ENCODE results near the gene ARF3. TPM values are rescaled to one million over a fixed set of nuclear protein-coding genes. Genes with fewer than 3 reads are reported as not detected.

Gene ARF3
- total and polyA plus RNA-seq, 2 of the 13 experiments (the other 11 are each of a cell fraction or from before 2014, with no cell fraction given): 53.8 to 57.9 TPM

- no peak overlapping the region for H3K9ac ChIP-seq (ENCODE audit: insufficient read depth, low read depth, low read length)
- ATAC-seq: no peak
- ChIA-PET CTCF (ENCODE audit: low intra/inter-chr PET ratio, low total read pairs) (interaction anchor here (1.4 kb wide), 1 partner anchor 11 kb away, joined by 3 read pairs; no protein-coding TSS in a partner anchor), POLR2A (interaction anchor here (1.3 kb wide), 1 partner anchor 10 kb away, joined by 4 read pairs; the partner anchor contains the start of gene ARF3)
- no TSS peak for BruUV-seq (replicated peaks)
- intact Hi-C loops (cut with micrococcal nuclease; ENCODE audit: unreplicated experiment) (no loop called here), in situ Hi-C loops (cut with HindIII; ENCODE audit: extremely low pct_ligation_motif_present, low pct_unique_long_range_greater_than_20kb) (no loop called here)
- DNase-seq (ENCODE audit: low spot score): no peak
- no peak overlapping the region for H2AFZ ChIP-seq (ENCODE audit: low read length)
- H3K36me3 ChIP-seq (replicated peaks in 1 of 2; ENCODE audit: control insufficient read depth in 1 of 2, insufficient read depth in 2 of 2, low read length in 2 of 2): peaks cover 0 to 14% of the 10 kb centered on the region in 2 experiments; a peak in 2 of 5 replicates
- peak; percentile 36; the same call in 1 of the 2 replicates for TF ChIP-seq ATF3 (CRISPR knock-in tag; IDR thresholded peaks at IDR 0.05)
- TF ChIP-seq ZNF441 (CRISPR knock-in tag; IDR thresholded peaks at IDR 0.05; ENCODE audit: borderline replicate concordance): no peak
- TF ChIP-seq ATF4 (CRISPR knock-in tag; IDR thresholded peaks at IDR 0.05): peak in 1 of 2 experiments; percentile 46; a peak in 1 of 4 replicates
- no peak for TF ChIP-seq NFIB (CRISPR knock-in tag; IDR thresholded peaks at IDR 0.05; ENCODE audit: borderline replicate concordance)
- TF ChIP-seq, protein P1, sequence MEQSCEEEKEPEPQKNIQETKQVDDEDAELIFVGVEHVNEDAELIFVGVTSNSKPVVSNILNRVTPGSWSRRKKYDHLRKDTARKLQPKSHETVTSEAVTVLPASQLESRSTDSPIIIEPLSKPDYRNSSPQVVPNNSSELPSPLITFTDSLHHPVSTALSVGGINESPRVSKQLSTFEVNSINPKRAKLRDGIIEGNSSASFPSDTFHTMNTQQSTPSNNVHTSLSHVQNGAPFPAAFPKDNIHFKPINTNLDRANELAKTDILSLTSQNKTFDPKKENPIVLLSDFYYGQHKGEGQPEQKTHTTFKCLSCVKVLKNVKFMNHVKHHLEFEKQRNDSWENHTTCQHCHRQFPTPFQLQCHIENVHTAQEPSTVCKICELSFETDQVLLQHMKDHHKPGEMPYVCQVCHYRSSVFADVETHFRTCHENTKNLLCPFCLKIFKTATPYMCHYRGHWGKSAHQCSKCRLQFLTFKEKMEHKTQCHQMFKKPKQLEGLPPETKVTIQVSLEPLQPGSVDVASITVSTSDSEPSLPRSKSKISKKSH (CRISPR knock-in tag; IDR thresholded peaks at IDR 0.05; ENCODE audit: borderline replicate concordance): no peak
- TF ChIP-seq CEBPG (CRISPR knock-in tag; IDR thresholded peaks at IDR 0.05): 0 out of 2 replicates have a peak, but pooled peaks have one; percentile 25
- no peak for TF ChIP-seq ZNF224 (CRISPR knock-in tag; IDR thresholded peaks at IDR 0.05)
- no peak for TF ChIP-seq NR2F6 (IDR thresholded peaks at IDR 0.05)
- 0 out of 2 replicates have a peak, but pooled peaks have one; percentile 16 for TF ChIP-seq NR2F6 (CRISPR knock-in tag; IDR thresholded peaks at IDR 0.05)
- TF ChIP-seq ZNF362 (CRISPR knock-in tag; IDR thresholded peaks at IDR 0.05; ENCODE audit: borderline replicate concordance): peak; percentile 26; the same call in 1 of the 2 replicates
- TF ChIP-seq, protein P2, sequence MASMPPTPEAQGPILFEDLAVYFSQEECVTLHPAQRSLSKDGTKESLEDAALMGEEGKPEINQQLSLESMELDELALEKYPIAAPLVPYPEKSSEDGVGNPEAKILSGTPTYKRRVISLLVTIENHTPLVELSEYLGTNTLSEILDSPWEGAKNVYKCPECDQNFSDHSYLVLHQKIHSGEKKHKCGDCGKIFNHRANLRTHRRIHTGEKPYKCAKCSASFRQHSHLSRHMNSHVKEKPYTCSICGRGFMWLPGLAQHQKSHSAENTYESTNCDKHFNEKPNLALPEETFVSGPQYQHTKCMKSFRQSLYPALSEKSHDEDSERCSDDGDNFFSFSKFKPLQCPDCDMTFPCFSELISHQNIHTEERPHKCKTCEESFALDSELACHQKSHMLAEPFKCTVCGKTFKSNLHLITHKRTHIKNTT (CRISPR knock-in tag; IDR thresholded peaks at IDR 0.05): no peak
- no peak for TF ChIP-seq ZNF549 (CRISPR knock-in tag; IDR thresholded peaks at IDR 0.05)
- no peak for TF ChIP-seq RFX3 (CRISPR knock-in tag; IDR thresholded peaks at IDR 0.05)
- TF ChIP-seq JUND (CRISPR knock-in tag; IDR thresholded peaks at IDR 0.05): no peak
- no peak for TF ChIP-seq ZNF235 (CRISPR knock-in tag; IDR thresholded peaks at IDR 0.05; ENCODE audit: borderline replicate concordance)
- no peak for TF ChIP-seq CBX1 (IDR thresholded peaks at IDR 0.05; ENCODE audit: low read depth)
- H3K9me3 ChIP-seq (ENCODE audit: low read length): no peaks in the 10 kb centered on the region
- peaks cover 54% of the 10 kb centered on the region for H3K4me1 ChIP-seq (ENCODE audit: insufficient read depth, low read length)
- peaks cover 15% of the 10 kb centered on the region for H3K79me2 ChIP-seq (ENCODE audit: insufficient read depth, low read length)
- H3K4me3 ChIP-seq (replicated peaks in 1 of 3; ENCODE audit: insufficient read depth in 1 of 3, low read depth in 2 of 3, low read length in 3 of 3): no peak overlapping the region
- 89% methylated on average over 3 of the region's 3 CpGs for WGBS (ENCODE audit: low lambda C conversion rate)
- peaks cover 5% of the 10 kb centered on the region; the same call in 1 of the 2 replicates for H4K20me1 ChIP-seq (ENCODE audit: insufficient read depth, low read length)
- FAIRE-seq: no peak
- no peak overlapping the region for H3K4me2 ChIP-seq (ENCODE audit: low read depth, low read length)
- no peak overlapping the region for H3K27ac ChIP-seq (ENCODE audit: extremely low read length, insufficient read depth, low read length)
- no peaks in the 10 kb centered on the region for H3K27me3 ChIP-seq (ENCODE audit: control insufficient read depth in 1 of 2, insufficient read depth in 2 of 2, low read length in 2 of 2)
Observed at GRCh38 chr12:48947727-48948126, 9.6 kb downstream of the ARF3 start.

All from HepG2 (cell line).